Right lobe of liver (tissue), 4 donors: ENCODE results near the gene IRX1.

Experiments used
- CTCF ChIP-seq, 4 donors: fragments of 200-600 bp in 3 of 4; fragments of 450-650 bp in 1 of 4; IDR thresholded peaks; one replicate each; pipeline versions ENCODE4 v1.5.1 to v1.8.0; 2016 to 2022; ENCODE audit warnings: antibody characterized with exemption in 4 of 4, mild to moderate bottlenecking in 2 of 4
- POLR2A ChIP-seq: fragments of 450-650 bp; IDR thresholded peaks from one replicate; pipeline ENCODE4 v1.6.1; 2017; ENCODE audit warnings: antibody characterized with exemption, mild to moderate bottlenecking
- donor health status: DM: no; HTN: no; CAD: no.
- donor health status: DM: no; HTN: no; CAD: no.
- donor health status: DM: no; HTN: yes; CAD: no.

GRCh38 chr5:3609120-3609681 is 13.6 kb downstream of the IRX1 start:
- TF ChIP-seq CTCF (IDR thresholded peaks at IDR 0.05) (no peak), POLR2A (no peak)
